ENCODE data around the gene CDC5L. TPM values are rescaled to one million over a fixed set of nuclear protein-coding genes. Genes with fewer than 3 reads are reported as not detected.

The CDC5L gene
- total and polyA plus RNA-seq, 2 of the 13 experiments (the other 11 are each of a cell fraction or from before 2014, with no cell fraction given) = 11.0 to 34.2 TPM

GRCh38 chr6:44415873-44416502 is 28.5 kb downstream of the CDC5L start (continued):
- no peak for TF ChIP-seq REPIN1 (CRISPR knock-in tag; IDR thresholded peaks at IDR 0.05; ENCODE audit: borderline replicate concordance, low read depth)
- TF ChIP-seq ZNF652 (CRISPR knock-in tag; IDR thresholded peaks at IDR 0.05; ENCODE audit: borderline replicate concordance, low read depth) = no peak
- no peak for TF ChIP-seq TBX3 (IDR thresholded peaks at IDR 0.05; ENCODE audit: borderline replicate concordance)
- TF ChIP-seq EED (CRISPR knock-in tag; IDR thresholded peaks at IDR 0.05) = no peak
- TF ChIP-seq NCOA2 (CRISPR knock-in tag; IDR thresholded peaks at IDR 0.05) = no peak
- TF ChIP-seq, protein P1, sequence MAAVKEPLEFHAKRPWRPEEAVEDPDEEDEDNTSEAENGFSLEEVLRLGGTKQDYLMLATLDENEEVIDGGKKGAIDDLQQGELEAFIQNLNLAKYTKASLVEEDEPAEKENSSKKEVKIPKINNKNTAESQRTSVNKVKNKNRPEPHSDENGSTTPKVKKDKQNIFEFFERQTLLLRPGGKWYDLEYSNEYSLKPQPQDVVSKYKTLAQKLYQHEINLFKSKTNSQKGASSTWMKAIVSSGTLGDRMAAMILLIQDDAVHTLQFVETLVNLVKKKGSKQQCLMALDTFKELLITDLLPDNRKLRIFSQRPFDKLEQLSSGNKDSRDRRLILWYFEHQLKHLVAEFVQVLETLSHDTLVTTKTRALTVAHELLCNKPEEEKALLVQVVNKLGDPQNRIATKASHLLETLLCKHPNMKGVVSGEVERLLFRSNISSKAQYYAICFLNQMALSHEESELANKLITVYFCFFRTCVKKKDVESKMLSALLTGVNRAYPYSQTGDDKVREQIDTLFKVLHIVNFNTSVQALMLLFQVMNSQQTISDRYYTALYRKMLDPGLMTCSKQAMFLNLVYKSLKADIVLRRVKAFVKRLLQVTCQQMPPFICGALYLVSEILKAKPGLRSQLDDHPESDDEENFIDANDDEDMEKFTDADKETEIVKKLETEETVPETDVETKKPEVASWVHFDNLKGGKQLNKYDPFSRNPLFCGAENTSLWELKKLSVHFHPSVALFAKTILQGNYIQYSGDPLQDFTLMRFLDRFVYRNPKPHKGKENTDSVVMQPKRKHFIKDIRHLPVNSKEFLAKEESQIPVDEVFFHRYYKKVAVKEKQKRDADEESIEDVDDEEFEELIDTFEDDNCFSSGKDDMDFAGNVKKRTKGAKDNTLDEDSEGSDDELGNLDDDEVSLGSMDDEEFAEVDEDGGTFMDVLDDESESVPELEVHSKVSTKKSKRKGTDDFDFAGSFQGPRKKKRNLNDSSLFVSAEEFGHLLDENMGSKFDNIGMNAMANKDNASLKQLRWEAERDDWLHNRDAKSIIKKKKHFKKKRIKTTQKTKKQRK (IDR thresholded peaks at IDR 0.05; ENCODE audit: low read length) = no peak
- TF ChIP-seq TBX2 (CRISPR knock-in tag; IDR thresholded peaks at IDR 0.05; ENCODE audit: borderline replicate concordance) = no peak
- TF ChIP-seq ZNF160 (CRISPR knock-in tag; IDR thresholded peaks at IDR 0.05) = no peak
- no peak for TF ChIP-seq ZNF775 (CRISPR knock-in tag; IDR thresholded peaks at IDR 0.05; ENCODE audit: borderline replicate concordance)
- no peak for TF ChIP-seq ZNF546 (CRISPR knock-in tag; conservative IDR thresholded peaks at IDR 0.05)
- no peak for TF ChIP-seq ZNF142 (CRISPR knock-in tag; IDR thresholded peaks at IDR 0.05)
- no peak for TF ChIP-seq PHF20 (CRISPR knock-in tag; IDR thresholded peaks at IDR 0.05)
- TF ChIP-seq FOXA3 (CRISPR knock-in tag; IDR thresholded peaks at IDR 0.05) = 0 out of 2 replicates have a peak, but pooled peaks have one; percentile 21
- no peak for TF ChIP-seq ZNF549 (CRISPR knock-in tag; IDR thresholded peaks at IDR 0.05)
- no peak for TF ChIP-seq EP300 (IDR thresholded peaks at IDR 0.05; ENCODE audit: low read depth in 2 of 2, low read length in 2 of 2)
- no peak for TF ChIP-seq EP300 (CRISPR knock-in tag; IDR thresholded peaks at IDR 0.05; ENCODE audit: borderline replicate concordance)
- no peak for TF ChIP-seq ZC3H4 (CRISPR knock-in tag; IDR thresholded peaks at IDR 0.05; ENCODE audit: borderline replicate concordance)
- no peak for TF ChIP-seq KDM5A (IDR thresholded peaks at IDR 0.05; ENCODE audit: borderline replicate concordance, low read length)
- no peak for TF ChIP-seq SOX13 (IDR thresholded peaks at IDR 0.05)
- no peak for TF ChIP-seq SOX13 (CRISPR knock-in tag; conservative IDR thresholded peaks at IDR 0.05 in 1 of 2, IDR thresholded peaks at IDR 0.05 in 1 of 2)
- TF ChIP-seq LCORL (IDR thresholded peaks at IDR 0.05) = no peak
- TF ChIP-seq LCORL (CRISPR knock-in tag; IDR thresholded peaks at IDR 0.05) = no peak
- no peak for TF ChIP-seq U2AF1 (optimal IDR thresholded peaks at IDR 0.05; ENCODE audit: low read depth, low read length)
